ENCODE results near the gene GPR137C.
"Not testable (repeated sequence)": the region's sequence is repeated elsewhere in the genome, so short reads cannot be mapped to it uniquely, and the experiment has no call there.

GRCh38 chr14:52568454-52568853, 15.8 kb downstream of the GPR137C start:
- TF ChIP-seq RBM39 (IDR thresholded peaks at IDR 0.05; ENCODE audit: low read depth, low read length, poor library complexity, severe bottlenecking); LBX2 (CRISPR knock-in tag; IDR thresholded peaks at IDR 0.05; ENCODE audit: borderline replicate concordance); BHLHE40 (IDR thresholded peaks at IDR 0.05; ENCODE audit: low read length): not testable (repeated sequence)

Data from HepG2 (cell line).